SIG-M5 treated with dmso at 0.1 percent for 504 hours (cell line): ENCODE measurements around the gene RNF8.

Source experiments
- DNase-seq: peaks from one replicate; lab custom pipeline; 2025; ENCODE audit not compliant: unreplicated experiment; lab: John Stamatoyannopoulos, UW

The RNF8 gene

DNA sequence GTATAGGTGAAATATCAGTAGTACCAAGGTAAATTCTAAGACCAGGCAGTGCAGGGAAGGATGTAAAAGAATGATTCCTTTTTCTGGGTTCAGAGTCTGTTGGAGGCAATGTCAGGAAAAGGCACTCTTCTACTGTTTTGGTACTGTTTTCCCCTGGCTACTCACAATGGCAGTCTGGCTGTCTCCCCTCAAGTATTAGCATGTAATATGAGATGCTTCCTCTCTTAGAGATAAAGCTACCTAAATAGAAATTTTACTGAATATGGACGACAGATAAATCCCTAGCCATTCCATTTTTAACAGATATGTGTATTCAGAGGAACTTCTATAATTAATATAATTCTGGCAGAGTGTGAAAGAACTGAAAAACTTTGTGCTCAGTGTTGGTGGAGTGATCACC lies 3.5 kb downstream of the RNF8 start:
- no peak for DNase-seq

GRCh38 chr6:37357860-37358259 lies 4.1 kb downstream of the RNF8 start:
- no peak for DNase-seq

GRCh38 chr6:37359039-37359438 lies 5.3 kb downstream of the RNF8 start:
- no peak for DNase-seq

GRCh38 chr6:37362101-37362828 lies 8.5 kb downstream of the RNF8 start:
- DNase-seq, result no peak

DNA sequence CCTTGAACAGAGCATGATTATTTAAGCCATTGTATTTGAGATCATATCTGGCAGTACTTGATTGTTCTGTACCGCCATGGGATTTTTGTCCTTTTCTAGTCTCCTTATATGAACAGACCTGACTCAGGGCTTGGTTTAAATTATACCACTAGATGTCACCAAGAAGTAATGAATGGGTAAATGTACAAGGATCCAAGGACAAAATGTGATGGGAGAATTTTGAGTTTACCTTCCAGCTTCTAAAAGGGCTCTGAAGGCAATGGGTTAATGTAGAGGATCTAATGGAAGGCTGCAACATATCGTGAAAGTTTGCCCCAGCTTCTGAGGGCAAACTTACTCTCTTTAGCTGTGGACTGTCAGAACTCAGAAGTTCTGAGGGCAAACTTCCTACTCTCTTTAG lies 12.0 kb downstream of the RNF8 start:
- peak; percentile 5 for DNase-seq

DNA sequence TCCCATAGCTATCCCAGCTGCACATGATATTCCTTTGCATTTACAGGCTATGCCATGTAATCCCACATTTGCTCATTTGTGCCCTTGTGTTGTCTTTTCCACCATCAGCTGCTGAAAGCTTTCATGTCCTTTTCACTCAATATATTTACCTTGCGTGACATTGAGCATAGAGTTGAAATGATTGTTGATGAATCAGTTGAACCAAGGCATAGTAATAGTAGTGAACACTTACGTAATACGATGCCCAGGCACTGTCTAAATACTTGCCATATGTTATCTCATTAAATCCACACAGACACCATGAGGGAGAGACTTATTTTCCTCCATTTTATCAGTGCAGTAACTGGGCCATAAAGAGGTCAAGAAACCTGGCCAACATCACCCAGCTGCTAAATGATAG lies 13.1 kb downstream of the RNF8 start:
- no peak for DNase-seq

DNA sequence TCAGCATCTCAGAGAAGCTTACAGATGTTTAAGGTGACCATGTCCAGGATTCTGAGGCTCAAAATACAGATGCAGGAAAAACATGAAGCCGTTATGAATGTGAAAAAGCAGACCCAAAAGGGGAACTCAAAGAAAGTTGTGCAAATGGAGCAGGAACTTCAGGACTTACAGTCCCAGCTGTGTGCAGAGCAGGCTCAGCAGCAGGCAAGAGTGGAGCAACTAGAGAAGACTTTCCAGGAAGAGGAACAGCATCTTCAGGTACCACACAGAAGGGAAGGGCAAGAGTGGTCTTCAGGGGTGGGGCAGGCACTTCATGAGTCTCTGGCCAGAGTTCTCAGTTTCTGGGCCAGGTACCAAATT lies 15.2 kb downstream of the RNF8 start:
- peak; percentile 52 for DNase-seq

DNA sequence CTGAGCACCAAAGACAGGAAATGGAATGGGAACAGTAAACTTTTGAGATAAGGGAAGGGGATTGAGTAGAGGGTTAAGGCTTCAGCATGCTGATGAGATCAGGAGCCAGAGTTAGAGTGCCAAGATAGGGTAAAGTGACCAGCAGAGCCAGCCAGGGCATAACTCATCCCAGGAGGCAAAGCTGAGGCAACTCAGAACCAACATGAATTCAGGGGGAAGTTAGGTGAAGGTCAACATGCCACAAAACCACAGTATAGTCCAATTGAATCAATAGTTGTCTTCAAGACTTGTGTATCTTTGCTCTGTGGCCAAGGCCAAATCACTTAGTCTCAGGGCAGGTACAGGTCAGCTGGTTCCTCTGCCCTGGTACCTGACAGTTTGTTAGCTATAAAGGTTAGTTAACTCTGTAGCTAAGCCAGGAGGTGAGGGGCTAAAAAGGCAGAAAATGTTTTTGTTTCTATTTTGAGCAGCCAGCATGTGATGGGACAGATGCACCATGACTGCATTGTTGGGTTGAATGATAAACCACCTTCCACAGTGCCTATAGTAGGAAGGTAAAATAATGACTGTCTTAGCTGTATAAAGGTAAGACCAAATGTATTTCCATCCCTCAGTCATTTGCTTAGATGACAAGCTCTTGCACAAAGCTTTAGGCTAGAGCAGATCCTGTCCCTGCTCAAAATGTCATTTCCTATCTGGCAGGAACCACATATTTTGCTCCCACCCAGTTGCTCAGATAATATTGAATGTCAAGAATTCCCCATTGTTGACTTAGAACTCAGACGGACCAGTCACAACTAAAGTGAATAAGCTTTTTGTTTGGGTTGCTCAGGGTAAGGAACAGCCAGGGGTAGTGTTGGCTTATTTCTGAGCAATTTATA lies 15.8 kb downstream of the RNF8 start:
- DNase-seq, result no peak

DNA sequence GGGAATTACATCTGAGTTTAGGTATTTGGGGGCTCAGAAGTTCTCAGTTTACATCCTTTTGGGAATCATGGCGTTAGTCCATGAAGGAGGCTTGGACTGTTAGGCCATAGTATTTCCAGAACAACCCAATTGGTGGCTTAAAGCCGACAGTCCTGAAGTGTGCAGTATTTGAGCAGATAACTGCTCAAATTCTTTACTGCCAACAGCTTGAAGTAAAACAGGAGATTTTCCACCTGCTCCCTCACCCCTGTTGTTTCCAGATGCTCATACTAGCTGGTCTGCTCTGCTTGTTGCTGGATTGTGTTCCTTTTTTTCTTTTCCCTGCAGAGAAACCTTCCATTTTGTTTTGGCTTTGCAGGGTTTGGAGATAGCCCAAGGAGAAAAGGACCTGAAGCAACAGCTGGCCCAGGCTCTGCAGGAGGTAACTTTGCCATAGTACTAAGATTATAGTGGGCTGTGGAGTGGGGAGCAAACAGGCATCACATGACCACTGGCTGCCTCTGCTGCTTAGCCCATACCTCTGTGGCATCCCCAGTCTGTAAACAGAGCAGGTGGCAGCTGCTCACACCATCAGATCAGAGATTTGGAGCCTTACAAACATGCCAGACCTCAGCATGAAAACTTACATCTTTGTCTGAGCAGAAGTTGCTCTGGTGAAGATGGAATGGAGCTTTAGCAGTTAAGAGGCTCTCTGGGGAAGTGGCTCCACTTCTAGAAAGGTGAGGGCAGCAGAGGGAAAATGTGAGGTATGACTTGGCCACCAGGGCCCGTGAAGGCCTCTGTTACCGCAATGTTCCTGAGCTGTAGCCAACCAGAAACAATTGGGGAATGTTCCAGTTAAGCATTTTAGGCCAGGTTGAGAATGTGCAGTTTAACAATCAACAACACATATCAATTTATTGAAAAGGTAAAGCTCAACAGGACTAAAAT lies 17.6 kb downstream of the RNF8 start:
- no peak for DNase-seq

DNA sequence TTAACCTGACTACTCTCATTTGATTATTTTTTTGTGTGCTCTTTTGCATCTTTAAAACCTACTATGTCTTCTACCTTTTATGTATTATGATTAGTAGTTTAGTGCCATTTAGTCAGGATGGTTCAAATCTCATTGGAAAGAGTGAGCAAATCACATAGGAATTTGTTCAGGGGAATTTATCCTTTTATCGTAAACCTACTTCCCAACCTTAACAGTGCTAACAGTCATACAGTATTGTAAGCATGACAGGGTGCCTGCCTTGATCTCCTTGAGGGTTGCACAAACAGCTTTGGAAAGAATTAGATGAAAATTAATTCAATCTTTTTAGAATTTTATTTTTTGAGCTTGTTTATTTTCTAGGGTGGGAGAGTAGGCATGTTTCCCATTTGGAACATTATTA lies 18.3 kb downstream of the RNF8 start:
- DNase-seq, result no peak

DNA sequence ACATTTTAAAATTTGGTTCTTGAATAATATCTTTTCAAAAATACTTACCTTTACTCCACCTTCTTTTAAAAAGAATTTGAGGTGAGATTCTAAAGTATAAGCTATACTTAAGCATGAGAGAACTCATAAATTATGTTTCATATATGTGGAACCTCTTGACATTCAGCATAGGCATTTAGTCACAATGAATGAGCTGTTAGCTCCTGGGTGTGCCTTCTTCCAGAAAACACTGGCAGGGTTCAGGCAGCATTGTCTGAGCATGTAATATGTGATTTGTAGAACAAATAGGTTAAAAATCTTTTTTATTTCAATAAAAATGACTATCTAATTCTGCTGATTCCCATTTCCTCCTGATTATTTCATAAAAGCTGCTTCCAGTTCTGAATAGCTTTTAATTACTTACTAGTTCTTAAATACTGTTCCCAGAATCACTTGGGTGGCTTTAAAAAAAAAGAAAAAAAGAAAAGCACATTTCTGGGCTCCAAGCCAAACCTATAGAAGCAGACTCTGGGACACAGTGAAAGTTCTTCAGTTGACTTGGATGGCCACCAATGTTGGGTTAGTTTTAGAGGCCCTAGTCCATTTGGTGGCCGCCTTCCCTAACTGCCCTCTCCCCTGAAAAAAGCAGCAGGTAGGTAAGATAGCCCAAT lies 20.2 kb downstream of the RNF8 start:
- DNase-seq, result no peak

GRCh38 chr6:37375376-37375775 lies 21.6 kb downstream of the RNF8 start:
- no peak for DNase-seq

DNA sequence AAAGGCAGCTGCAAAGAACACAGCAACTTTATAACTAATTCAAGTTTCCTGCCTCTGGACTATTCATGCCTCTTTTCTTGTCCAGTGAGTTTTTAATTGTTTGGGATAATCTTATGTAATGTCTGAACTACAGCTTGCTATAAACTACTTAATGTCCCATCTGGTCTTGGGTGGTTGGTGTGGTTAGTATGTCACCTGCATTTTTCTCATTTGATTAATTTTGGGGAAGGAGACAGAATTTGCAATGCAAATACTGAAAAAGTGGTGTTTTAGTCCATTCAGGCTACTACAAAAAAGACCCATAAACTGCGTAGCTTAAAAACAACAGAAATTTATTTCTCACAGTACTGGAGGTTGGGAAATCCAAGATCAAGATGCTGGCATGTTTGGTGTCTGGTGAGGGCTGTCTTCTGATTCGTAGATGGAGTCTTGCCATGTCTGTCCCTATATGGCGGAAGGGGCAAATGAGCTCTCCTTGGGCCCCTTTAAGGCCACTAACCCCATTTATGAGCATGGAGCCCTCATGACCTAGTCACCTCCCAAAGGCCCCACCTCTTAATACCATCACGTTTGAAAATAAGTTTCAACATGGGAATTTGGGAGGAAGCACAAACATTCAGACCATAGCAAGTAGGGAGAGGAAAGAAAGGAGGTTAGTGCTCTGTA lies 22.4 kb downstream of the RNF8 start:
- no peak for DNase-seq

DNA sequence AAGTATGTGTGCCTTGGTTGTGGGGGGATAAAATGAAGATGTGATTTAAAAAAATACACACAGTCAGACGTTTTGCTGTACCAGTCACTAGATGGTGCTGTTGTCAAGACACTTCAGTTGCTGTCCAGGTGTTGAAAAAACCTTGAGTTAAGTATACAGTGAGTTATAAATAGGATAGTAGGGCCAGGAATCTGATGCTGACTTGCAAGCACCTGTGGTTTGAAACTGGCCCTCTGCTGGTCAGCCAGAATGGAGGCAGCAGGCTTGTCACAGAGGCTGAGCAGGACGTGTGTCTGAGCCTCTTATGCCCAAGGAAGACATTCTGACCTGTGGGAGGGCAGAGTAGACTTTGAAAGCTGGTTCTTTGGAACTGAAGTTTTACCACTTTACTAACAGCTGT lies 27.8 kb downstream of the RNF8 start:
- DNase-seq, result peak; percentile 58

- no peak for DNase-seq
Measured at GRCh38 chr6:37382994-37383765, 29.4 kb downstream of the RNF8 start.

- DNase-seq, result no peak
Measured at GRCh38 chr6:37388578-37388977, 34.8 kb downstream of the RNF8 start.

GRCh38 chr6:37389857-37390256 lies 36.1 kb downstream of the RNF8 start:
- no peak for DNase-seq

DNA sequence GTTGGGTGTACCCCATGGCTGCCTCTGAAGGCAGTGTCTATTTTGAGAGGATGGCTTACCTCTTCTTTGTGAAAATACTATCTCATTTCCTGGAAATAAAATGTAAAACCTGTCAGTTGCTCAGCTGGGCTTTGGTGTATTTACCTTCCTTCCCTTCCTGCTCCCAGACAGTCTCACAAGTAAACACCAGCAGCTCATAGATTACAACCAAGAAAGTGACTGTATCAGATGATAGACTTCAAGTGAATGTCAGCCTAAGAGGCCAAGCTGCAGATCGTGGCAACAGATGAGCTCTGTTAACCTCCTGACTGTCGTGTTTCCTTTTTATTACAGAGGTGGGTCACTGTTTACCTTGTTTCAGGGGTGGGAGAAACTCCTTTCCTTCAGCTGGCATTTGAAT lies 37.3 kb downstream of the RNF8 start:
- no peak for DNase-seq

DNA sequence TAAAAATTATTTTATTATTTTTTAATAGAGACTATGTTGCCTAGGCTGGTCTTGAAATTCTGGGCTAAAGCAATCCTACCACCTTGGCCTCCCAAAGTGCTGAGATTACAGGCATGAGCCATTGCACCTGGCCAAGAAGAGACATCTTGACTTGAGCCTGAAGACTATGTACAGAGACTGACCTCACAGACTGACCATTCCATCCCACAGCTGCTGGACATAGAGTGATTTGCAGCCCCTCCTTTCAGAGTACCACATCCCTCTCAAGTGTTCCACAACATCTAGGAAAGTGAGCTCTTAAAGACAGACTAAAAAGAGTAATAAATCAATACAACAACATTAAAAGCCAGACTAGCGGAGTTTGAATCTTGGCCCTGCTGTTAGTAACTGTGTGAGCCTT lies 39.0 kb downstream of the RNF8 start:
- DNase-seq, result no peak
